Measurements from ENCODE around the gene COL18A1. TPM values are rescaled to one million over a fixed set of nuclear protein-coding genes. Genes with fewer than 3 reads are reported as not detected.

Gene COL18A1
- total and polyA plus RNA-seq, 3 donors from 2014 or later = 53.2 to 165 (median 111) TPM

DNA sequence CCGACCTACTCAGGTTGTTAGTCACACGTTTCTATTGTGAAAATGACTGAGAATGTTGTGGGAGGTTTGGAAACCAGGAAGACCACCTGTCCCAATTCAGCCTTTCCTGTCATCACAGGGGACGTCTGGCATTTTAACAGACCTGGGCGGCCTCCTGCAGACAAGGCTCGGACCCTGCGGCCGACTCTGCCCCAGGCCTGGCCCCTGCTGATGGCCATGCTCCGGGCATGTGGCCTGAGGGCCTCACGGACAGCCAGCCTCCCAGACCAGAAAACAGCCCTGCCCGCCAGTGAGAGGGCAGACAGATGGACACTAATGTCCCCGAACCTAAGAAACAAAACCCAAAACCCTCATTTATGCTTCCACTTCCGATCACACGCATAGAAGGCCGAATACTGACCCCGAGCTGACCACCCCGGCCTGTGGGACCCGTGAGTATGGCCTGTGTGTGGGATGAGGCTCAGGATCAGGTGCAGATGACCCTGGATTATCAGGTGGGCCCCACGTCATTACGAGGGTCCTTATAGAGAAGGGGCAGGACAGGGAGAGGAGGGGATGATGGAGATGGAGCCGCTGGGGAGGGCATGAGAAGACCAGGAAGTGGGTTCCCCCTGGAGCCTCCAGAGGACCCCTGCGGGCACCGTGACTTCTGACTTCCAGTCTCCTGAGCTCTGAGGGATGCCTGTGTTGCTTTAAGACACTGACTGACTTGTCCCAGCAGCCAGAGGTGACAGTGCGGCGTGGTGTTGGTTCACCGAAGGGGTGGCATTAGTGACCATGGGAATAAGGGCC is 9.6 kb downstream of the COL18A1 start:
- intact Hi-C loops (cut with DNase I; ENCODE audit: low total_unique reads) = no loop called here
- no peaks in the 10 kb centered on the region for H3K27me3 ChIP-seq
- H3K36me3 ChIP-seq (ENCODE audit: low read depth, missing control alignments) = no peaks in the 10 kb centered on the region
- TF ChIP-seq, protein P1, sequence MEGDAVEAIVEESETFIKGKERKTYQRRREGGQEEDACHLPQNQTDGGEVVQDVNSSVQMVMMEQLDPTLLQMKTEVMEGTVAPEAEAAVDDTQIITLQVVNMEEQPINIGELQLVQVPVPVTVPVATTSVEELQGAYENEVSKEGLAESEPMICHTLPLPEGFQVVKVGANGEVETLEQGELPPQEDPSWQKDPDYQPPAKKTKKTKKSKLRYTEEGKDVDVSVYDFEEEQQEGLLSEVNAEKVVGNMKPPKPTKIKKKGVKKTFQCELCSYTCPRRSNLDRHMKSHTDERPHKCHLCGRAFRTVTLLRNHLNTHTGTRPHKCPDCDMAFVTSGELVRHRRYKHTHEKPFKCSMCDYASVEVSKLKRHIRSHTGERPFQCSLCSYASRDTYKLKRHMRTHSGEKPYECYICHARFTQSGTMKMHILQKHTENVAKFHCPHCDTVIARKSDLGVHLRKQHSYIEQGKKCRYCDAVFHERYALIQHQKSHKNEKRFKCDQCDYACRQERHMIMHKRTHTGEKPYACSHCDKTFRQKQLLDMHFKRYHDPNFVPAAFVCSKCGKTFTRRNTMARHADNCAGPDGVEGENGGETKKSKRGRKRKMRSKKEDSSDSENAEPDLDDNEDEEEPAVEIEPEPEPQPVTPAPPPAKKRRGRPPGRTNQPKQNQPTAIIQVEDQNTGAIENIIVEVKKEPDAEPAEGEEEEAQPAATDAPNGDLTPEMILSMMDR (IDR thresholded peaks at IDR 0.05) = no peak
- no peak for TF ChIP-seq POLR2A (IDR thresholded peaks at IDR 0.05)
- 90 to 96% methylated on average over 23 to 25 of the region's 25 CpGs for WGBS, 2 donors
- H3K27ac ChIP-seq = peak overlapping the region in 1 of 2 donors; percentile 19
- H3K4me3 ChIP-seq = no peak overlapping the region
- no peaks in the 10 kb centered on the region for H3K9me3 ChIP-seq
- H3K4me1 ChIP-seq = peaks cover 39% of the 10 kb centered on the region
- no peak for DNase-seq

DNA sequence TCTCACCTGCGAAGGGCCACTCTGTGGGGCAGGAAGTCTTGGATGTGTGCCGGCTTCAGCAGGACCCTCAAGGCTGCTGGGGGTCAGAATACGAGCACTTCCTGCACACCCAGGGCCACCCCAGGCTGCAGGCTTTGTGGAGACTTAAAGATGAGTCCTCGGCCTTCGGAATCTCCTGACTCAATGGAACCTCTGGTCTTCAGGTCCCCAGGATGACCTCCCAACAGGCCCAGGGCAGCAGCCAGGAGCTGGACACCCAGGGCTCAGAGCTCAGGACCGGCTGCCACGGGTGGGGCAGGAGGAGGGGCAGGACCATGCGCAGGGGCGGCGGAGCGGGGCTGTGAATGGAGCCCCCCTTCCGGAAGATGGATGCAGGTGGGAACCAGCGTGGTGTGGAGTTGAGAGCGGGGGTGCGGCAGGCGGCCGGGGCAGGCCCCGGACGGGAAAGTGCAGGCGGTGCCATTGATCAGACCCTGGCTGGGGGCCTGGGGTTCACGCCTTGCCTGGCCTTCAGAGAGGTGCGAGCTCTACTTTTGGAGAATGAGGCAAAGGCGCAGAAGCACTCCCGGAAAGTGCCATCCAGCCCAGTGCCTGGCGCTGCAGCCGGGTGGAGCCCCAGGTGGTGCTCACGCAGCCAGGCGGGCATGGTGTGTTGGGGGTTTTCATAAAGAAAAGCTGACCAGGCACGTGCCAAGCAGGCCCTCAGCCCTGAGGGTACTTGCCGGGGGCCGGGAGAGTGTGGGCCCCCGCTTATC is 10.4 kb downstream of the COL18A1 start:
- Histone ChIP-seq H3K4me1 (peaks cover 31% of the 10 kb centered on the region), H3K36me3 (ENCODE audit: low read depth, missing control alignments) (no peaks in the 10 kb centered on the region), H3K27ac (no peak overlapping the region), H3K9me3 (no peaks in the 10 kb centered on the region), H3K4me3 (no peak overlapping the region), H3K27me3 (no peaks in the 10 kb centered on the region)
- WGBS, 2 donors = 90 to 94% methylated on average over 17 to 32 of the region's 32 CpGs
- DNase-seq = no peak
- TF ChIP-seq POLR2A (IDR thresholded peaks at IDR 0.05) = no peak
- TF ChIP-seq, protein P1 (IDR thresholded peaks at IDR 0.05) = no peak
- intact Hi-C loops (cut with DNase I; ENCODE audit: low total_unique reads) = no loop called here

DNA sequence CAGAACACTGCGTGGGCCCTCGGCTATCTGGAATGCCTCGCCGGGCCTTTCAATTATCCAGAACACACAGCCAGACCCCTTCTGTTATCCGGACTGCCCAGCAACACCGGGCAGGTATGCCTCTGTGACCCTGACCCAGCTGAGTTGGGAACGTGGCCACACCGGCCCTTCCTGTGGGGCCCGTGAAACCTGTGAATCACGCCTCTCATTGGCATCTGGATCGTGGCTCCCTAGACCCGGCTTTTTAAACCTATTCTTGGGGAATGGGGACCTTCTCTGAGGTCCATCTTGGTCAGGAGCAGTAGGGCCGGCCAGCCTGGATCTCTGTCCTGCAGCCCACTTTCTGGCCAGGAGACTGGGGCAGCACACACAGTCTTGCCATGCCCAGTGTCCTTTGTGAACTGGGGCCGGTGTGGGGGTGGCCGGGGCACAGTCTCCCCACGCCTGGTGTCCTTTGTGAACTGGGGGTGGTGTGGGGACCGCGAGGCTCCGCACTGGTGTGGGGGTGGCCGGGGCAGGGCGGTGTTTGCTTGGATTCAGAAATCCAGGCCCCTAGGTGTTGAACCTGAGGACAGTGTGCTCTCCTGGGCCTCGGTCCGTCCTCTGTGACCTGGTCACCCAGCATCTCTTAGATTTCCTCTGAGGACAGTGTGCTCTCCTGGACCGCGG is 11.1 kb downstream of the COL18A1 start:
- no peak for TF ChIP-seq POLR2A (IDR thresholded peaks at IDR 0.05)
- TF ChIP-seq, protein P1 (IDR thresholded peaks at IDR 0.05) = no peak
- no peaks in the 10 kb centered on the region for H3K36me3 ChIP-seq (ENCODE audit: low read depth, missing control alignments)
- 70 to 83% methylated on average over 2 to 25 of the region's 25 CpGs for WGBS, 2 donors
- no peak for DNase-seq
- no peak overlapping the region for H3K4me3 ChIP-seq
- no peak overlapping the region for H3K27ac ChIP-seq
- intact Hi-C loops (cut with DNase I; ENCODE audit: low total_unique reads) = no loop called here
- no peaks in the 10 kb centered on the region for H3K27me3 ChIP-seq
- H3K9me3 ChIP-seq = no peaks in the 10 kb centered on the region
- peaks cover 24% of the 10 kb centered on the region for H3K4me1 ChIP-seq

DNA sequence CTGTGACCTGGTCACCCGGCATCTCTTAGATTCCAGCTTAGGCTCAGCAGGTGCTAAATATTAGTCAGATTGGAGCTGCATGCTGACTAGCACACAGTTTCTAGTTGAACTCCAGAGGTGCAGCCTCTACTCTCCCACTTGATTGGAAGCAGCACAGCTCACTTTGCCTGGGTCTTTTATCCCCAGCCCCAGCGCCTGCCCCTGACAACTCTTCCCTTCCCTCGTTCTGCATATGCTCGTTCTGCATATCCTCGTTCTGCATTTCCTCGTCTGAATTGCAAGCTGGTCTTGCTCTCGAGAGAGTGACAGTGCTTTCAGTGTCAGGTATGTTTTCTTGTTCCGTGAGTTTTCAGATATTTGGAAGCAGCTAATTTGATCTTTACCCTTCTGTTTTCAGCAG is 11.7 kb downstream of the COL18A1 start:
- Histone ChIP-seq H3K9me3 (no peaks in the 10 kb centered on the region), H3K27me3 (no peaks in the 10 kb centered on the region), H3K27ac (no peak overlapping the region), H3K36me3 (ENCODE audit: low read depth, missing control alignments) (no peaks in the 10 kb centered on the region), H3K4me3 (no peak overlapping the region), H3K4me1 (peaks cover 19% of the 10 kb centered on the region)
- no peak for DNase-seq
- TF ChIP-seq, protein P1 (IDR thresholded peaks at IDR 0.05) = no peak
- TF ChIP-seq POLR2A (IDR thresholded peaks at IDR 0.05) = no peak
- WGBS, 2 donors = 60 to 66% methylated on average over 8 of the region's 8 CpGs
- intact Hi-C loops (cut with DNase I; ENCODE audit: low total_unique reads) = no loop called here
